Activated CD8-positive, alpha-beta memory T cell treated with anti-CD3 and anti-CD28 coated beads, Interleukin-2, amount 10 ng/mL, durations not matched to agents 7 days and 5 days (primary cell): ENCODE data around the gene TAX1BP1. TPM values are rescaled to one million over a fixed set of nuclear protein-coding genes. Genes with fewer than 3 reads are reported as not detected.

ENCODE experiments used
- ATAC-seq: fragments of 150-1000 bp; cut with Tn5 transposase; one replicate; pipeline ENCODE4 v1.10.0; 2021; ENCODE audit warnings: moderate library complexity
- CTCF ChIA-PET: fragments of 350-600 bp; sonication (Branson Sonifier 250); formaldehyde crosslinking; loops from one replicate; lab custom pipeline; 2021; ENCODE audit warnings: antibody characterized with exemption; lab: Charles Lee
- DNase-seq: peaks from one replicate; pipeline ENCODE4 v3.0.0-alpha.2; 2020
- H3K27ac Mint-ChIP-seq: one replicate; pipeline ENCODE4 v1.8.0; 2021; ENCODE audit warnings: mild to moderate bottlenecking, mixed read lengths
- H3K27me3 Mint-ChIP-seq: one replicate; pipeline ENCODE4 v1.8.0; 2021; ENCODE audit warnings: mixed read lengths
- H3K36me3 Mint-ChIP-seq: one replicate; pipeline ENCODE4 v1.8.0; 2021; ENCODE audit warnings: mild to moderate bottlenecking, mixed read lengths
- H3K4me1 Mint-ChIP-seq: one replicate; pipeline ENCODE4 v1.8.0; 2021; ENCODE audit warnings: mixed read lengths
- H3K4me3 Mint-ChIP-seq: one replicate; pipeline ENCODE4 v1.8.0; 2021; ENCODE audit warnings: mild to moderate bottlenecking, moderate library complexity, mixed read lengths
- H3K9me3 Mint-ChIP-seq: one replicate; pipeline ENCODE4 v1.8.0; 2022; ENCODE audit warnings: low read depth, mixed read lengths
- total RNA-seq, 2 experiments: library from RNA; stranded (reverse); gene quantifications; one replicate each; pipeline ENCODE4 v1.2.3, GENCODE V29; 2021

TAX1BP1 gene
- total RNA-seq, 2 experiments from 2014 or later = 61.6 to 70.9 TPM

DNA sequence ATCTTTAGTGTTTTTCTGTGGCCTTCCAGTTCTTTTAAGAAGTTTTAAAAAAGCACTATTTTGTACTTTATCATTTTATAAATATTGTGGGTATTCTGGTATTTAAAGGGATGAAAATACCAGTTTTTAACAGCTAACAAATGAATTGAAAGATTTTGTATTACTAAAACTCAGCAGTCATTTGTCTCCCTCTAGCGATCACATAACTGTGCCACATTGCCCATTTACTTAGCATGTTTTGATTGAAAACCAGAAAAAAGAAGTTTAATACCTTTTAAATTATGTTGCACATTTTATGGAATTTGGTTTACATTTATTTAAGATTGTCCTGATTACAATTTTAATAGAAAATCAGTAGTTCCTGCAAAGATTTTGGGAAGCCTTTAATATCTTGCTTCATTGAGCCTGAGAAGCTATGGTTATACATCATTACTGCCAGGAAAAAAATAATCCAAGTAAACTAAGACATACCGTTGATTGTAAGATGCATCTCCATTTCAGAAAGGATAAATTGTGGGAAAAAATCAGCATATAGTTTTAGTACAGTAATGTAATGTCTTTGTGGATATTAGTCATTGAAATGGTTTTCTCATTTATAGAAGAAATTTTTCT is 34.9 kb downstream of the TAX1BP1 start:
- no peaks in the 10 kb centered on the region for H3K27me3 Mint-ChIP-seq
- CTCF ChIA-PET = interaction anchor here (0.5 to 3.1 kb wide), 19 partner anchors 8 to 579 kb away, joined by 3 to 17 read pairs (median 3); no protein-coding TSS in a partner anchor

DNA sequence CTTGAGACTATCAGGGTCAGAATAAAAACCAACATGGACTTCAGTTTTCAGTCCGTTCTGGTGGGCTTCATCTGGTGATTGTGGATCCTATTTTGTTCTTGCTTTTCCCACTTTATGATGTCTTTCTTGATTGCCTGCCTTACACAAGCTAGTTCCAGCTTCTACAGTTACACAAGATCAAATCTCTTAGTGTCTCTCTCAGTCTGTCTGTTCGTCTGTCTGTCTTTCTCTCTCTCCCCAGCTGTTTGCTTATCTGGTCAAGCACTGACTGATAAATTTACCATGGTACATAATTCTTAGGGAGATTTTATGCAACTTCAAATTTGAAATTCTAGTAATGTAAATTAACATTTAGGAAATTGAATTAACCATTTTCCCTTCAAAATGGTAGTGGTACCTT is 35.8 kb downstream of the TAX1BP1 start:
- Mint-ChIP-seq H3K9me3 (no peaks in the 10 kb centered on the region), H3K36me3 (peaks cover 17% of the 10 kb centered on the region), H3K27me3 (no peaks in the 10 kb centered on the region), H3K4me1 (peaks cover 3% of the 10 kb centered on the region), H3K4me3 (no peak overlapping the region), H3K27ac (no peak overlapping the region)
- CTCF ChIA-PET = interaction anchor here (0.9 to 2.2 kb wide), 7 partner anchors 9 to 565 kb away, joined by 3 to 12 read pairs (median 4); no protein-coding TSS in a partner anchor
- ATAC-seq (no peak), DNase-seq (no peak)

More for the DNA sequence above, 34.9 kb downstream of the TAX1BP1 start:
- DNase-seq (no peak), ATAC-seq (no peak)
- Mint-ChIP-seq H3K36me3 (peaks cover 19% of the 10 kb centered on the region), H3K4me3 (no peak overlapping the region), H3K9me3 (no peaks in the 10 kb centered on the region), H3K27ac (no peak overlapping the region), H3K4me1 (peaks cover 3% of the 10 kb centered on the region)

- CTCF ChIA-PET = interaction anchor here (1.5 kb wide), 1 partner anchor 13 kb away, joined by 3 read pairs; no protein-coding TSS in a partner anchor
- Mint-ChIP-seq H3K27ac (no peak overlapping the region), H3K4me1 (peaks cover 3% of the 10 kb centered on the region)
Observed at GRCh38 chr7:27777662-27778061, 37.7 kb downstream of the TAX1BP1 start.

DNA sequence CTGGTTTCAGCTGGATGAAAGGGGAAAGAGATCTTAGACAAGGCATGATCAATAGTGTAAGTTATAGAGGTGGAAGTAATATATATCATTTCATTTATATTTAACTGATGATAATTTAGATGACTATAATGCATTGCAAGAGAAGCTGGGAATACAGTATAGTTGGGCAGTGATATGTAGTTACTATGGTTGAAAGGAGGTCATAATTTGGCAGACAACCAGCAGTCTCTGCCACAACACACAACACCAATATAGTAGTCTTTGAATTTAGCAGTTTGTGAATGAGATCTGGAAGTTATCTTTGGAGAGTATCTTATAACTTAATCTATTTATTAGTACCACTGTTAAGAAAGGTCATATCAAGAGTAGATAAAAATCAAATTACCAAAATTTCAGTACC is 39.9 kb downstream of the TAX1BP1 start:
- ATAC-seq = no peak
- H3K4me3 Mint-ChIP-seq = no peak overlapping the region
- H3K4me1 Mint-ChIP-seq = peaks cover 9% of the 10 kb centered on the region
- peaks cover 8% of the 10 kb centered on the region for H3K36me3 Mint-ChIP-seq
- no peak for DNase-seq
- no peaks in the 10 kb centered on the region for H3K9me3 Mint-ChIP-seq
- no peak overlapping the region for H3K27ac Mint-ChIP-seq
- H3K27me3 Mint-ChIP-seq = no peaks in the 10 kb centered on the region
- CTCF ChIA-PET = no interaction called here

More at GRCh38 chr7:27777662-27778061, 37.7 kb downstream of the TAX1BP1 start:
- H3K36me3 Mint-ChIP-seq = peaks cover 8% of the 10 kb centered on the region
- DNase-seq (no peak), ATAC-seq (no peak)
- H3K27me3 Mint-ChIP-seq = no peaks in the 10 kb centered on the region
- no peaks in the 10 kb centered on the region for H3K9me3 Mint-ChIP-seq
- H3K4me3 Mint-ChIP-seq = no peak overlapping the region

DNA sequence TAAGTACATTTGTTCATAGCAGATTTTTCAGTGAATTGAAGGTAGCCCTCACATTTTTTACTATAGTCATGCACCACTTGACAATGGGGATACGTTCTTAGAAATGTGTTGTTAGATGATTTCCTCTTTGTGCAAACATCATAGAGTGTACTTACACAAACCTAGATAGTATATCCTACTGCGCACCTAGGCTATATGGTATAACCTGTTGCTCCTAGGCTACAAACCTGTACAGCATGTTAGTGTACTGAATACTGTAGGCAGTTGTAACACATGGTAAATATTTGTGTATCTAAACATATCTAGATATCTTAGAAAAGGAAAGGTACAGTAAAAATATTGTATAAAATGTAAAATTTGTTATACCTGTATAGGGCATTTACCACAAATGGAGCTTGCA is 41.2 kb downstream of the TAX1BP1 start:
- Mint-ChIP-seq H3K4me1 (peaks cover 5% of the 10 kb centered on the region), H3K36me3 (peaks cover 15% of the 10 kb centered on the region), H3K27me3 (no peaks in the 10 kb centered on the region), H3K9me3 (no peaks in the 10 kb centered on the region), H3K4me3 (no peak overlapping the region), H3K27ac (no peak overlapping the region)
- CTCF ChIA-PET = no interaction called here
- no peak for DNase-seq
- no peak for ATAC-seq

GRCh38 chr7:27782849-27783248 is 42.9 kb downstream of the TAX1BP1 start:
- DNase-seq = no peak
- CTCF ChIA-PET = interaction anchor here (0.7 kb wide), 1 partner anchor 38 kb away, joined by 3 read pairs; no protein-coding TSS in a partner anchor
- H3K4me3 Mint-ChIP-seq = no peak overlapping the region
- H3K27me3 Mint-ChIP-seq = no peaks in the 10 kb centered on the region
- peaks cover 5% of the 10 kb centered on the region for H3K4me1 Mint-ChIP-seq
- no peaks in the 10 kb centered on the region for H3K9me3 Mint-ChIP-seq
- H3K36me3 Mint-ChIP-seq = peaks cover 20% of the 10 kb centered on the region
- no peak overlapping the region for H3K27ac Mint-ChIP-seq
- no peak for ATAC-seq

- H3K27ac Mint-ChIP-seq = no peak overlapping the region
- DNase-seq = no peak
- ATAC-seq = peak; percentile 57
- H3K9me3 Mint-ChIP-seq = no peaks in the 10 kb centered on the region
- H3K36me3 Mint-ChIP-seq = peaks cover 22% of the 10 kb centered on the region
- no peak overlapping the region for H3K4me3 Mint-ChIP-seq
- H3K4me1 Mint-ChIP-seq = peaks cover 5% of the 10 kb centered on the region
- CTCF ChIA-PET = interaction anchor here (0.8 to 3.7 kb wide), 7 partner anchors 9 to 590 kb away, joined by 3 to 17 read pairs (median 4); partner anchors contain the start of gene HIBADH
- no peaks in the 10 kb centered on the region for H3K27me3 Mint-ChIP-seq
Observed at GRCh38 chr7:27784399-27785053, 44.6 kb downstream of the TAX1BP1 start.

DNA sequence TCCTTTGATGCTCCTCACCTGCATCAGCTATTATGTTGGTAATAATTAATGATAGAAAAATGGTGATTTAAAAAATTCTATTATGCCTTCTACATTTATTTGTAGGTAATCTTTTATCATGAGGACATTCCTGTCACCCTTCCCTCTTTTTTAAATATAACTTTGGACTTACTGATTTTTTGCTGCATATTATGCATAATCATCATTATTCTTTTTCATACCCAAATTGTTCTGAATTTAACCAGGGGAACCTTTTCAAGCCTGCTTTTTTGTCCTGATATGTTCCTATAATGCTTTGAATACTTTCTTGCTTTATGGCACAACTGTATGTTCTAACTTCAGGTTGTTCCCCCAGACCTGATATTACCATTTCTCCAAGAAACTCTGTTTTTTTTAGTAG is 48.5 kb downstream of the TAX1BP1 start:
- no peak overlapping the region for H3K4me3 Mint-ChIP-seq
- H3K27ac Mint-ChIP-seq = no peak overlapping the region
- DNase-seq = no peak
- no peaks in the 10 kb centered on the region for H3K27me3 Mint-ChIP-seq
- CTCF ChIA-PET = interaction anchor here (1.3 kb wide), 1 partner anchor 132 kb away, joined by 3 read pairs; no protein-coding TSS in a partner anchor
- ATAC-seq = no peak
- peaks cover 34% of the 10 kb centered on the region for H3K36me3 Mint-ChIP-seq
- H3K9me3 Mint-ChIP-seq = no peaks in the 10 kb centered on the region
- peaks cover 3% of the 10 kb centered on the region for H3K4me1 Mint-ChIP-seq

GRCh38 chr7:27793780-27794179 is 53.8 kb downstream of the TAX1BP1 start:
- Mint-ChIP-seq H3K4me3 (no peak overlapping the region), H3K27me3 (no peaks in the 10 kb centered on the region), H3K9me3 (no peaks in the 10 kb centered on the region), H3K27ac (no peak overlapping the region), H3K4me1 (no peaks in the 10 kb centered on the region), H3K36me3 (peaks cover 36% of the 10 kb centered on the region)
- ATAC-seq (no peak), DNase-seq (no peak)
- CTCF ChIA-PET = no interaction called here

GRCh38 chr7:27795977-27796376 is 56.0 kb downstream of the TAX1BP1 start:
- CTCF ChIA-PET = no interaction called here
- H3K36me3 Mint-ChIP-seq = peaks cover 40% of the 10 kb centered on the region
- ATAC-seq (no peak), DNase-seq (no peak)
- no peaks in the 10 kb centered on the region for H3K4me1 Mint-ChIP-seq
- H3K27me3 Mint-ChIP-seq = no peaks in the 10 kb centered on the region
- no peaks in the 10 kb centered on the region for H3K9me3 Mint-ChIP-seq
- no peak overlapping the region for H3K4me3 Mint-ChIP-seq
- no peak overlapping the region for H3K27ac Mint-ChIP-seq

DNA sequence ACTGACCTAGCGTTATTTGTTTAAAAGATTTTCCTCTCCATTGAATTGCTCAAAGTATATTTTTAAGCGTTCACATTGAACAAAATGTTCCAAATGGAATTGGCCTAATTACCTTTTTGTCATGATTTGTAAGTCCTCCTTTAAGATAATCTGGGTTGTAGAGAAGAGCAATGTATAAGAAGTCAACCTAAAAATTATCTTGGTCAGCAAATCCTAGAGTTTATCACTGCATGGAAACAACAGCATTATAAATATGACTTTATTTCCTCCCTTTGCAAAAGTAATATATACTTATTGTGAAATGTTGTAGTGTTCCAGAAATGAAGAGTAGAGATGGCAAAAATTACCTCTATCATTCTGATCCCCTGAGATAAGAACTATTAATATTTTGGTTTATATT is 59.2 kb downstream of the TAX1BP1 start:
- CTCF ChIA-PET = interaction anchor here (1.0 kb wide), 1 partner anchor 221 kb away, joined by 4 read pairs; no protein-coding TSS in a partner anchor
- Mint-ChIP-seq H3K36me3 (peaks cover 31% of the 10 kb centered on the region), H3K4me3 (no peak overlapping the region), H3K27ac (no peak overlapping the region), H3K27me3 (no peaks in the 10 kb centered on the region), H3K4me1 (no peaks in the 10 kb centered on the region), H3K9me3 (no peaks in the 10 kb centered on the region)
- no peak for ATAC-seq
- DNase-seq = no peak

- no peak overlapping the region for H3K27ac Mint-ChIP-seq
- no peak overlapping the region for H3K4me3 Mint-ChIP-seq
- DNase-seq (no peak), ATAC-seq (no peak)
- H3K36me3 Mint-ChIP-seq = peaks cover 19% of the 10 kb centered on the region
- CTCF ChIA-PET = no interaction called here
- no peaks in the 10 kb centered on the region for H3K4me1 Mint-ChIP-seq
- H3K9me3 Mint-ChIP-seq = no peaks in the 10 kb centered on the region
- no peaks in the 10 kb centered on the region for H3K27me3 Mint-ChIP-seq
Observed at GRCh38 chr7:27802999-27803398, 63.0 kb downstream of the TAX1BP1 start.

DNA sequence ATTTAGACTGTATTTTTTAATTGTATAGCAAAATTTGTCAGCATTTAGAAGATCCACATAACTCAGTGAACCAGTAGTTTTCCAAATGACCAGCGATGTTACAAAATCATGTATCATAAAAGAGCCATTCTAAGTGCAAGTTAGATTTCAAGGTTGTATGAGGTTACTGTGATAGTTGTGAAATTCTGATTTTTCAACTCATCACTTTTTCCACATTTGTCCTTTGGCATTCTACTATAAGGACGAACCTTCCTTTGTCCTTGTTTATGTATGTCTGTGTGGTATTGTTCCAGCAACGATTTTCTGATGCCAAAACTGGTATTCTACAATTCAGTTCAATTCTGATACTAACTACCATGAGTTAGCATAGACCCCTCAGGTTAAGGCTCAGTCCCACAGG is 64.2 kb downstream of the TAX1BP1 start:
- Mint-ChIP-seq H3K4me3 (no peak overlapping the region), H3K9me3 (no peaks in the 10 kb centered on the region), H3K27me3 (no peaks in the 10 kb centered on the region), H3K36me3 (peaks cover 13% of the 10 kb centered on the region), H3K4me1 (no peaks in the 10 kb centered on the region), H3K27ac (no peak overlapping the region)
- no peak for ATAC-seq
- CTCF ChIA-PET = no interaction called here
- no peak for DNase-seq

- CTCF ChIA-PET = no interaction called here
- H3K27ac Mint-ChIP-seq = no peak overlapping the region
- H3K4me1 Mint-ChIP-seq = no peaks in the 10 kb centered on the region
- DNase-seq (no peak), ATAC-seq (no peak)
- no peaks in the 10 kb centered on the region for H3K27me3 Mint-ChIP-seq
- H3K4me3 Mint-ChIP-seq = no peak overlapping the region
- peaks cover 1% of the 10 kb centered on the region for H3K36me3 Mint-ChIP-seq
- H3K9me3 Mint-ChIP-seq = no peaks in the 10 kb centered on the region
Observed at GRCh38 chr7:27808626-27809025, 68.7 kb downstream of the TAX1BP1 start.
